Esophagus muscularis mucosa (tissue), 4 donors: ENCODE data around the gene EPC2. TPM values are rescaled to one million over a fixed set of nuclear protein-coding genes. Genes with fewer than 3 reads are reported as not detected.

Experiments
- DNase-seq: peaks from one replicate; pipeline ENCODE4 v3.0.0-alpha.2; 2017; ENCODE audit errors: extremely low spot score
- H3K27ac ChIP-seq, 4 donors: fragments of 200-600 bp; sonication (generic); replicated peaks in 1 of 4; 1 replicate in 3 of 4; 2 replicates in 1 of 4; pipeline ENCODE4 v1.5.1; 2016 to 2019; ENCODE audit warnings: mild to moderate bottlenecking in 1 of 4
- H3K27me3 ChIP-seq, 4 donors: fragments of 200-600 bp; sonication (generic); one replicate each; pipeline versions ENCODE4 v1.5.1 to v1.6.0; 2016 to 2019
- H3K36me3 ChIP-seq, 4 donors: fragments of 200-600 bp; sonication (generic); one replicate each; pipeline ENCODE4 v1.5.1; 2016 to 2019
- H3K4me1 ChIP-seq, 4 donors: fragments of 200-600 bp; sonication (generic); one replicate each; pipeline ENCODE4 v1.5.1; 2016 to 2019
- H3K4me3 ChIP-seq, 4 donors: fragments of 200-600 bp; sonication (generic); 1 replicate in 2 of 4; 2 replicates in 2 of 4; pipeline ENCODE4 v1.5.1; 2016 to 2019; ENCODE audit warnings: mild to moderate bottlenecking in 4 of 4, moderate library complexity in 1 of 4
- H3K9me3 ChIP-seq, 4 donors: fragments of 200-600 bp; sonication (generic); 1 replicate in 3 of 4; 2 replicates in 1 of 4; pipeline ENCODE4 v1.5.1; 2016 to 2019
- CTCF ChIP-seq, 3 experiments: fragments of 200-600 bp in 2 of 3; fragments of 450-650 bp in 1 of 3; sonication (generic) in 2 of 3; IDR thresholded peaks; one replicate each; pipeline ENCODE4 v1.5.1; 2017 to 2019; ENCODE audit warnings: antibody characterized with exemption in 3 of 3, mild to moderate bottlenecking in 2 of 3, moderate library complexity in 1 of 3
- EP300 ChIP-seq: sonication (generic); formaldehyde crosslinking; IDR thresholded peaks from one replicate; pipeline ENCODE4 v1.6.1; 2017; ENCODE audit warnings: antibody characterized with exemption
- POLR2A ChIP-seq: fragments of 450-650 bp; IDR thresholded peaks from one replicate; pipeline ENCODE4 v1.6.1; 2017; ENCODE audit warnings: antibody characterized with exemption, moderate library complexity, mild to moderate bottlenecking, low read depth
- POLR2AphosphoS5 ChIP-seq, 2 donors: sonication (generic); formaldehyde crosslinking; IDR thresholded peaks; one replicate each; pipeline ENCODE4 v1.6.1; 2017; ENCODE audit warnings: antibody characterized with exemption in 2 of 2
- WGBS: methylation state at CpG from one replicate; pipeline ENCODE4 v1.1.5; 2018; 5-methylcytosine and 5-hydroxymethylcytosine counted together
- intact Hi-C: fragments of 100-400 bp; cut with DNase I; formaldehyde crosslinking; loops from one replicate; pipeline ENCODE4 v1.15.1; 2023
- total RNA-seq, 4 donors: library from RNA; depleted of rRNA; stranded (reverse); fragments of >200 nt; gene quantifications; one replicate each; pipeline versions ENCODE4 v1.1.0 to v1.2.1, GENCODE V29; 2016

The EPC2 gene
- total RNA-seq, 4 donors from 2014 or later = 25.0 to 34.1 (median 28.1) TPM

- no peaks in the 10 kb centered on the region for H3K27me3 ChIP-seq
- H3K27ac ChIP-seq = peak overlapping the region; percentile 44 to 49 (median 46)
- peaks cover 28 to 60% (median 49%) of the 10 kb centered on the region in 4 donors for H3K4me1 ChIP-seq
- intact Hi-C loops = no loop called here
- no peak for DNase-seq
- 69% methylated on average over 7 of the region's 7 CpGs for WGBS
- H3K4me3 ChIP-seq = peak overlapping the region in 3 of 4 donors; percentile 3 to 33 (median 13)
- TF ChIP-seq POLR2AphosphoS5 (IDR thresholded peaks at IDR 0.05) (no peak), CTCF (IDR thresholded peaks at IDR 0.05) (no peak), EP300 (no peak), POLR2A (no peak)
- H3K36me3 ChIP-seq = no peaks in the 10 kb centered on the region
- no peaks in the 10 kb centered on the region for H3K9me3 ChIP-seq
Observed at GRCh38 chr2:148814860-148815419, 170.4 kb downstream of the EPC2 start.

- no peak for DNase-seq
- Histone ChIP-seq H3K4me1 (peaks cover 28 to 60% (median 49%) of the 10 kb centered on the region in 4 donors), H3K27ac (no peak overlapping the region), H3K27me3 (no peaks in the 10 kb centered on the region), H3K36me3 (no peaks in the 10 kb centered on the region), H3K4me3 (no peak overlapping the region), H3K9me3 (no peaks in the 10 kb centered on the region)
- TF ChIP-seq EP300 (no peak), POLR2A (no peak), CTCF (IDR thresholded peaks at IDR 0.05) (no peak), POLR2AphosphoS5 (IDR thresholded peaks at IDR 0.05) (no peak)
- intact Hi-C loops = no loop called here
- 89% methylated on average over 6 of the region's 6 CpGs for WGBS
Observed at GRCh38 chr2:148816176-148816575, 171.6 kb downstream of the EPC2 start.

GRCh38 chr2:148817210-148817708 is 172.7 kb downstream of the EPC2 start:
- intact Hi-C loops = no loop called here
- no peak for DNase-seq
- Histone ChIP-seq H3K4me3 (peak overlapping the region; percentile 27 to 42 (median 32)), H3K27ac (no peak overlapping the region), H3K4me1 (peaks cover 25 to 53% (median 44%) of the 10 kb centered on the region in 4 donors), H3K27me3 (no peaks in the 10 kb centered on the region), H3K9me3 (no peaks in the 10 kb centered on the region), H3K36me3 (no peaks in the 10 kb centered on the region)
- WGBS = 2% methylated on average over 8 of the region's 8 CpGs
- no peak for TF ChIP-seq EP300
- no peak for TF ChIP-seq POLR2A
- no peak for TF ChIP-seq CTCF (IDR thresholded peaks at IDR 0.05)
- TF ChIP-seq POLR2AphosphoS5 (IDR thresholded peaks at IDR 0.05) = peak in 1 of 2 donors; percentile 9

- 65% methylated on average over 4 of the region's 4 CpGs for WGBS
- H3K27me3 ChIP-seq = no peaks in the 10 kb centered on the region
- no peak overlapping the region for H3K27ac ChIP-seq
- peaks cover 16 to 37% (median 28%) of the 10 kb centered on the region in 4 donors for H3K4me1 ChIP-seq
- H3K9me3 ChIP-seq = no peaks in the 10 kb centered on the region
- H3K4me3 ChIP-seq = no peak overlapping the region
- no peak for TF ChIP-seq POLR2AphosphoS5 (IDR thresholded peaks at IDR 0.05)
- intact Hi-C loops = no loop called here
- DNase-seq = no peak
- H3K36me3 ChIP-seq = no peaks in the 10 kb centered on the region
Observed at GRCh38 chr2:148819019-148819585, 174.6 kb downstream of the EPC2 start.

- 93% methylated on average over 1 of the region's 1 CpG for WGBS
- DNase-seq = no peak
- Histone ChIP-seq H3K4me1 (no peaks in the 10 kb centered on the region), H3K27ac (no peak overlapping the region), H3K9me3 (no peaks in the 10 kb centered on the region), H3K36me3 (no peaks in the 10 kb centered on the region), H3K4me3 (no peak overlapping the region), H3K27me3 (no peaks in the 10 kb centered on the region)
- intact Hi-C loops = no loop called here
- TF ChIP-seq POLR2AphosphoS5 (IDR thresholded peaks at IDR 0.05) = no peak
- TF ChIP-seq EP300 = no peak
- no peak for TF ChIP-seq POLR2A
- TF ChIP-seq CTCF (IDR thresholded peaks at IDR 0.05) = no peak
Observed at GRCh38 chr2:148824190-148824589, 179.6 kb downstream of the EPC2 start.
